C4-2B (cell line): ENCODE results near the gene MCF2L2.
A peak's percentile ranks its signal among the peaks of the same experiment; 100 is the strongest.

Experiments used
- H3K27ac ChIP-seq: fragments of 450-650 bp; 2 replicates; pipeline ENCODE4 v1.5.1; 2017
- ZFX ChIP-seq: fragments of 450-650 bp; IDR thresholded peaks from 2 replicates; pipeline ENCODE4 v1.6.1; 2017
- TF ChIP-seq, protein P1 (sequence below): fragments of 450-650 bp; conservative IDR thresholded peaks from 2 replicates; pipeline ENCODE4 v1.5.1; 2017; ENCODE audit warnings: mild to moderate bottlenecking

The MCF2L2 gene

GRCh38 chr3:183410280-183410679, 18.1 kb downstream of the MCF2L2 start:
- no peak overlapping the region; the same call in 1 of the 2 replicates for H3K27ac ChIP-seq

GRCh38 chr3:183409219-183409618, 19.2 kb downstream of the MCF2L2 start:
- TF ChIP-seq, protein P1, sequence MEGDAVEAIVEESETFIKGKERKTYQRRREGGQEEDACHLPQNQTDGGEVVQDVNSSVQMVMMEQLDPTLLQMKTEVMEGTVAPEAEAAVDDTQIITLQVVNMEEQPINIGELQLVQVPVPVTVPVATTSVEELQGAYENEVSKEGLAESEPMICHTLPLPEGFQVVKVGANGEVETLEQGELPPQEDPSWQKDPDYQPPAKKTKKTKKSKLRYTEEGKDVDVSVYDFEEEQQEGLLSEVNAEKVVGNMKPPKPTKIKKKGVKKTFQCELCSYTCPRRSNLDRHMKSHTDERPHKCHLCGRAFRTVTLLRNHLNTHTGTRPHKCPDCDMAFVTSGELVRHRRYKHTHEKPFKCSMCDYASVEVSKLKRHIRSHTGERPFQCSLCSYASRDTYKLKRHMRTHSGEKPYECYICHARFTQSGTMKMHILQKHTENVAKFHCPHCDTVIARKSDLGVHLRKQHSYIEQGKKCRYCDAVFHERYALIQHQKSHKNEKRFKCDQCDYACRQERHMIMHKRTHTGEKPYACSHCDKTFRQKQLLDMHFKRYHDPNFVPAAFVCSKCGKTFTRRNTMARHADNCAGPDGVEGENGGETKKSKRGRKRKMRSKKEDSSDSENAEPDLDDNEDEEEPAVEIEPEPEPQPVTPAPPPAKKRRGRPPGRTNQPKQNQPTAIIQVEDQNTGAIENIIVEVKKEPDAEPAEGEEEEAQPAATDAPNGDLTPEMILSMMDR = no peak
- no peak for TF ChIP-seq ZFX
- peak overlapping the region; percentile 30; the same call in 1 of the 2 replicates for H3K27ac ChIP-seq

More at GRCh38 chr3:183410280-183410679, 18.1 kb downstream of the MCF2L2 start:
- TF ChIP-seq, protein P1 = no peak
- no peak for TF ChIP-seq ZFX

GRCh38 chr3:183401678-183402077, 26.7 kb downstream of the MCF2L2 start:
- no peak for TF ChIP-seq ZFX
- TF ChIP-seq, protein P1 = no peak

GRCh38 chr3:183400352-183400751, 28.1 kb downstream of the MCF2L2 start:
- TF ChIP-seq, protein P1 = no peak
- TF ChIP-seq ZFX = no peak
- H3K27ac ChIP-seq = no peak overlapping the region

More at GRCh38 chr3:183401678-183402077, 26.7 kb downstream of the MCF2L2 start:
- no peak overlapping the region for H3K27ac ChIP-seq

DNA sequence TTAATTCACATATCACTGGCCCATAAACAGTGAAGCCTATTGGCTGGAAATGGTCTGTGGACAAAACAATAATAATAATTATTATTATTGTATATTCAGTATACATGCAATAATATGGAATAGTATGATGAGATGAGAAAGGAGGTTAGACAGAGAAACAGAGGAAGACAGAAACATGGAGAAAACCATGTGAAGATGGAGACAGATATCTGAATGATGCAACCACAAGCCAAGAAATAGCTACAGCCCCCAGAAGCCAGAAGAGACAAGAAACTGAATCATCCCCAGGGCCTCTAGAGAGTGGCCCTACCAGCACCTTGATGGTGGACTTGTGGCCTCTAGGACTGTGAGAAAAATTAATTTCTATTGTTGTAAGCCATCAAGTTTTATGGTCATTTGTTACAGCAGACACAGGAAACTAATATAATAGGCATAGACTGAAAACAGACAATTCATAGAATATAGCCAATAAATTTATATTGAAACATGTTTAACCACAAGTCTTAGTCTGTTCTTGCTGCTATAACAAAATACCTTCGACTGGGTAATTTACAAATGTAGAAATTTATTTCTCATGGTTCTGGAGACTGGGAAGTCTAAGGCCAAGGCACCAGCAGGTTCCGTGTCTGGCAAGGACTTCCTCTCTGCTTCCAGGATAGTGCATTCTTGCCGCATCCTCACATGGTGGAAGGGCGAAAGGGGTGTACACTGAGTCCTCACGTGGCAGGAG, 31.6 kb downstream of the MCF2L2 start:
- H3K27ac ChIP-seq = no peak overlapping the region
- TF ChIP-seq, protein P1 = no peak
- TF ChIP-seq ZFX = no peak

GRCh38 chr3:183394150-183394549, 34.3 kb downstream of the MCF2L2 start:
- TF ChIP-seq, protein P1 = no peak
- TF ChIP-seq ZFX = 0 out of 2 replicates have a peak, but pooled peaks have one; percentile 15
- H3K27ac ChIP-seq = no peak overlapping the region

DNA sequence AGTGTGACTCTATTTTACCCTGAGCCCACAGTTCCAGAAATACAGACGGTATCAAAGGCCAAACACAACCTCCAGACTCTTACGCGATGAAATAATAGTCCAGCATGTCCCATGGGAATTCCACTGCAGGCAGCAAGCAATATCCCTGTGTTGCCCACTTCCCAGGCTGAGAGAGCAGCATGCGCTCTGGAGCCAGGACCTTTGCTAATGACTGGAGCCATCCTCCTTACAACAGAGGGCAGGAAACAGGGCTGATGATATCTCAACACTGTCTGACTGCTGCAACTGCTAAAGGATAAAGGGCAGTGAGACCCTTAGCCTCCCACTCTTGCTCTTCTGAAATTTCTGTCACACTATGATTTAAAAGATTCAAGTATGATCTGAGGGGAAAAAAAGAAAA, 34.8 kb downstream of the MCF2L2 start:
- TF ChIP-seq ZFX = no peak
- TF ChIP-seq, protein P1 = no peak
- H3K27ac ChIP-seq = no peak overlapping the region
